ENCODE measurements around the gene DLEC1.

DLEC1 gene

DNA sequence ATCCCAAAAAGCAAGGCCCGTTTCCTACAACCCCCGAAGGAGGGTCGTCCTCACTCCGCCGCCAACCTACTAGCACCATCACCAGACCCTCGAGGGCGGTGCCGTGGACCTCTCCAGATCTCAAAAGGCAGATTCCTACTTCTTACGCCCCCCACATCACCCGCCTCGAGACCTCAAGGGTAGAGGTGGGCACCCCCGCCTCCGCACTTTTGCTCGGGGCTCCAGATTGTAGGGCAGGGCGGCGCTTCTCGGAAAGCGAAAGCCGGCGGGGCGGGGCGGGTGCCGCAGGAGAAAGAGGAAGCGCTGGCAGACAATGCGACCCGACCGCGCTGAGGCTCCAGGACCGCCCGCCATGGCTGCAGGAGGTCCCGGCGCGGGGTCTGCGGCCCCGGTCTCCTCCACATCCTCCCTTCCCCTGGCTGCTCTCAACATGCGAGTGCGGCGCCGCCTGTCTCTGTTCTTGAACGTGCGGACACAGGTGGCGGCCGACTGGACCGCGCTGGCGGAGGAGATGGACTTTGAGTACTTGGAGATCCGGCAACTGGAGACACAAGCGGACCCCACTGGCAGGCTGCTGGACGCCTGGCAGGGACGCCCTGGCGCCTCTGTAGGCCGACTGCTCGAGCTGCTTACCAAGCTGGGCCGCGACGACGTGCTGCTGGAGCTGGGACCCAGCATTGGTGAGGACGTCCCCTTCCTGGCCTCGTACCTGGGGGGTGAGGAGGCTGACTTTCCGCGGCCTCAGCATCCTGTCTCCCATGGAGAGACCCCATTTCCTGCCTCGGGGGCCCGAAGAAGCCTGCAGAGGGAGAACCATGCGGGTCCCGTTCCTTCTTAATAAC is 99.6 kb downstream of the DLEC1 start, which contains the start of gene MYD88:
TSS of gene MYD88 (plus strand) at position 313 of the 842 bp plus-strand sequence. CDS start at position 353, 40 bp downstream.
- peak within 1 kb of the TSS; percentile 80 for H3K4me3 ChIP-seq (ENCODE audit: control insufficient read depth, low read depth, low read length)
- TF ChIP-seq, protein P1, sequence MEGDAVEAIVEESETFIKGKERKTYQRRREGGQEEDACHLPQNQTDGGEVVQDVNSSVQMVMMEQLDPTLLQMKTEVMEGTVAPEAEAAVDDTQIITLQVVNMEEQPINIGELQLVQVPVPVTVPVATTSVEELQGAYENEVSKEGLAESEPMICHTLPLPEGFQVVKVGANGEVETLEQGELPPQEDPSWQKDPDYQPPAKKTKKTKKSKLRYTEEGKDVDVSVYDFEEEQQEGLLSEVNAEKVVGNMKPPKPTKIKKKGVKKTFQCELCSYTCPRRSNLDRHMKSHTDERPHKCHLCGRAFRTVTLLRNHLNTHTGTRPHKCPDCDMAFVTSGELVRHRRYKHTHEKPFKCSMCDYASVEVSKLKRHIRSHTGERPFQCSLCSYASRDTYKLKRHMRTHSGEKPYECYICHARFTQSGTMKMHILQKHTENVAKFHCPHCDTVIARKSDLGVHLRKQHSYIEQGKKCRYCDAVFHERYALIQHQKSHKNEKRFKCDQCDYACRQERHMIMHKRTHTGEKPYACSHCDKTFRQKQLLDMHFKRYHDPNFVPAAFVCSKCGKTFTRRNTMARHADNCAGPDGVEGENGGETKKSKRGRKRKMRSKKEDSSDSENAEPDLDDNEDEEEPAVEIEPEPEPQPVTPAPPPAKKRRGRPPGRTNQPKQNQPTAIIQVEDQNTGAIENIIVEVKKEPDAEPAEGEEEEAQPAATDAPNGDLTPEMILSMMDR (conservative IDR thresholded peaks at IDR 0.05; ENCODE audit: control insufficient read depth, insufficient read depth, low read depth, low read length), result no peak
- peak; percentile 43 for DNase-seq (ENCODE audit: low read depth)

GRCh38 chr3:38139191-38139590 is 100.2 kb downstream of the DLEC1 start:
- no peak for DNase-seq (ENCODE audit: low read depth)
- TF ChIP-seq, protein P1 (conservative IDR thresholded peaks at IDR 0.05; ENCODE audit: control insufficient read depth, insufficient read depth, low read depth, low read length), result no peak
- H3K4me3 ChIP-seq (ENCODE audit: control insufficient read depth, low read depth, low read length), result peak overlapping the region; percentile 79

GRCh38 chr3:38139652-38140051 is 100.6 kb downstream of the DLEC1 start:
- no peak for DNase-seq (ENCODE audit: low read depth)
- H3K4me3 ChIP-seq (ENCODE audit: control insufficient read depth, low read depth, low read length), result peak overlapping the region; percentile 79
- TF ChIP-seq, protein P1 (conservative IDR thresholded peaks at IDR 0.05; ENCODE audit: control insufficient read depth, insufficient read depth, low read depth, low read length), result no peak

- no peak overlapping the region for H3K4me3 ChIP-seq (ENCODE audit: control insufficient read depth, low read depth, low read length)
- DNase-seq (ENCODE audit: low read depth), result no peak
- TF ChIP-seq, protein P1 (conservative IDR thresholded peaks at IDR 0.05; ENCODE audit: control insufficient read depth, insufficient read depth, low read depth, low read length), result no peak
Measured at GRCh38 chr3:38140326-38141172, 101.5 kb downstream of the DLEC1 start.

GRCh38 chr3:38141173-38141951 is 102.4 kb downstream of the DLEC1 start:
- H3K4me3 ChIP-seq (ENCODE audit: control insufficient read depth, low read depth, low read length), result no peak overlapping the region
- TF ChIP-seq, protein P1 (conservative IDR thresholded peaks at IDR 0.05; ENCODE audit: control insufficient read depth, insufficient read depth, low read depth, low read length), result no peak
- no peak for DNase-seq (ENCODE audit: low read depth)

DNA sequence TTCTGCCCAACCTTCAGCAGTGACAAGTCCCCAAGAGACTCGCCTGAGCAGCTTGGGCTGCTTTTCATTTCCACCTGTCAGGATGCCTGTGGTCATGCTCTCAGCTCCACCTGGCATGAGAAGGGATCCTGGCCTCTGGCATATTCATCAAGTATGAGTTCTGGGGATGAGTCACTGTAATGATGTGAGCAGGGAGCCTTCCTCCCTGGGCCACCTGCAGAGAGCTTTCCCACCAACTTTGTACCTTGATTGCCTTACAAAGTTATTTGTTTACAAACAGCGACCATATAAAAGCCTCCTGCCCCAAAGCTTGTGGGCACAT is 102.9 kb downstream of the DLEC1 start:
- TF ChIP-seq, protein P1 (conservative IDR thresholded peaks at IDR 0.05; ENCODE audit: control insufficient read depth, insufficient read depth, low read depth, low read length), result no peak
- no peak overlapping the region for H3K4me3 ChIP-seq (ENCODE audit: control insufficient read depth, low read depth, low read length)
- DNase-seq (ENCODE audit: low read depth), result no peak

Measured in fibroblast of mammary gland (primary cell).